NCI-H345 (cell line): ENCODE data around the gene MVD.

ENCODE experiments used
- DNase-seq: peaks from one replicate; lab custom pipeline; 2025; lab: John Stamatoyannopoulos, UW

The MVD gene

GRCh38 chr16:88640498-88641247 is 22.2 kb downstream of the MVD start:
- no peak for DNase-seq

- no peak for DNase-seq
These were observed 22.8 kb downstream of the MVD start for GRCh38 chr16:88640039-88640495.

- no peak for DNase-seq
These were observed 23.5 kb downstream of the MVD start for GRCh38 chr16:88639231-88640038.

DNA sequence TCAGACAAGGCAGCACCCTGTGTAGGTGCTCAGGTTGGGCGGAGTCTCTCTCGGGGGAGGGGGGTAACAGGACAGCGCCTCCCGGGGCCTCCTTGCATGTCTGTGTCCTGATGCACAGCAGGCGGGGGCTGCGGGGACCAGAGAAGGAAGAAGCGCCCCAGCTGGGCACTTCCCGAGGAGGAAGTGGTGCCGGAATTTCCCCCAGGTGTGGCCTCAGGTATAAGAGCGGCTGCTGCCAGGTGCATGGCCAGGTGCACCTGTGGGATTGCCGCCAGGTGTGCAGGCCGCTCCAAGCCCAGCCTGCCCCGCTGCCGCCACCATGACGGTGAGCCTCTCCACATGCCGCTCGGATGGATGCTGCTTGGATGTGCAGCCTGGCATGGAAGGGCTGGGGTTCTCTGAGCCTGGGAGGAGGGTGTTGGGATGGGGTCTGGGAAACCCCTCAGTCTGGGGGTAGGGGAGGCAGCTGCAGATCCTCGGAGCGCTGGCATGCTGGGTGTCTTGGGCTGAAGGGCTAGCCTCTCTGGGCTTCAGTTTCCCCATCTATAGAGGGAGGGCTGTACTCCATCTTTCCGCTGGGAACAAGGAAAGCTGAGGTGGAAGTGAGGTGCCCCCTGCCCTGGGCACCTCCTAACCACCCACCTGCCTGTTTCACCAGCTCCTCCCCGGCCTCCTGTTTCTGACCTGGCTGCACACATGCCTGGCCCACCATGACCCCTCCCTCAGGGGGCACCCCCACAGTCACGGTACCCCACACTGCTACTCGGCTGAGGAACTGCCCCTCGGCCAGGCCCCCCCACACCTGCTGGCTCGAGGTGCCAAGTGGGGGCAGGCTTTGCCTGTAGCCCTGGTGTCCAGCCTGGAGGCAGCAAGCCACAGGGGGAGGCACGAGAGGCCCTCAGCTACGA is 24.3 kb downstream of the MVD start, which contains the start of gene IL17C:
Gene IL17C (plus strand): TSS at position 250 of the 908 bp plus-strand sequence. CDS start 70 bp downstream, at position 320.
- peak; percentile 69 for DNase-seq

- DNase-seq, result no peak
These were observed 26.2 kb downstream of the MVD start for GRCh38 chr16:88636488-88637265.

GRCh38 chr16:88635671-88636319 is 27.1 kb downstream of the MVD start:
- DNase-seq, result peak; percentile 68

- no peak for DNase-seq
These were observed 27.8 kb downstream of the MVD start for GRCh38 chr16:88634994-88635670.

DNA sequence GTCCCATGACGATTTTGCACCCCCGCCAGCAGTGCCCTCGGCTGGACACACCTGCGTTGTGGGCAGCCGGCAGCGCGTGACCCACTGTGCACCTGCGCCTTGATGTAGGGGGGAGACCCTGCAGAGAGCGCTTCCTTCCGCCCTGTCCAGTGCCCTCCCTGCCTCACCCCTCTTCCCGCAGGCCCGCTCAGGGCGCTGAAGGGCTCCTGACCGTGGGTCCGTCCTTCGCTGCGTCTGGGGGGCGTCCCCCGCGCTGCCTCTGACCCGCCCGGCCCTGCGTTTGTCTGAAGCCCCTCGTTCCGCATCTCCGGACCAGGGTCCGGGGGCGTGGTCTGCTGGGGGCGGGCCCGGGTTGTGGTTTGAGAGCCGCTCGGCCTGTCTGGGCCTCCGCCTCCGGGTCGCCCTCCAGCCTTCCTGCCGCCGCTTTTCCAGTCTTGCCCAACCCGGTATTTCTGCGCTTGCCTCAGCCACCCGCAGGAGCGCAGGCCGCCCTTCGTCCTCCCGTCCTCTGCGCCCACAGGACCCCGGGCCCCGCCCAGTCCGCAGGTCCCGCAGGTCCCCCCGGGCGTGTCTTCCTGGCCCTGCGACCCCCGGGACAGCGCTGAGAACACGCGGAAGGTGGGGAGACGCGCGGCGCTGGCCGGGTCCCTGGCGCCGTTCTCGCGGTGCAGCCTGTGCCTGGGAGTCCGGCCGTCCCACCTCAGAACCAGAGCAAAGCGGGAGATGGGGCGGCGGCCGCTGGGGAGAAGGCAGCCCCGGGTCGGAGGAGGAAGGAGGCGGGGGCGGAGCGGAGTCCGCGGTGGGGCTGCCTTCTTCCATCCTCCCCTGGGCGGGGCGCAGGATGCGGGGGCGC is 28.5 kb downstream of the MVD start:
- DNase-seq, result no peak

DNA sequence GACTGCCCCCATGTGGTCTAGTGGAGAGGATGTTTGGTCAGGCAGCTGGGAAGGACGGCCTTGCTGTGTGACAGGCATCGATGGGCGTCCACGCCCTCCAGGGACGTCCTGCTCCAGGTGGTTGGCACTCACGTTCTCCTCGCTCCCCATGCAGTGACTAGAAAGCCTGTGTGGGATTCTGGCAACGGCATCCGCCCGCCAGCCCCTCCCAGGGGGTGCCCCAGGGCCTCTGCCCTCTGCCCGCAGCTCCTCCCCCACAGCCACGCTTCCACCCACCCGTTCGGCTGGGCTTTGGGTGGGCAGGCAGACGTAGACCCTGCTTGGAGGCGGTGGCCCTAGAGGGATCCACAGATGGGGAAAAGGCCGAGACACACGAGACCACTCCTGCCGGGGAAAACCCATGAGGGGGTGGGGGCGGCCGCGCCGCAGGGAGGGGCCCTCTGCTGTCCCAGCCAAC is 29.2 kb downstream of the MVD start:
- DNase-seq, result peak; percentile 15

- DNase-seq, result no peak
These were observed 30.3 kb downstream of the MVD start for GRCh38 chr16:88632587-88632930.

DNA sequence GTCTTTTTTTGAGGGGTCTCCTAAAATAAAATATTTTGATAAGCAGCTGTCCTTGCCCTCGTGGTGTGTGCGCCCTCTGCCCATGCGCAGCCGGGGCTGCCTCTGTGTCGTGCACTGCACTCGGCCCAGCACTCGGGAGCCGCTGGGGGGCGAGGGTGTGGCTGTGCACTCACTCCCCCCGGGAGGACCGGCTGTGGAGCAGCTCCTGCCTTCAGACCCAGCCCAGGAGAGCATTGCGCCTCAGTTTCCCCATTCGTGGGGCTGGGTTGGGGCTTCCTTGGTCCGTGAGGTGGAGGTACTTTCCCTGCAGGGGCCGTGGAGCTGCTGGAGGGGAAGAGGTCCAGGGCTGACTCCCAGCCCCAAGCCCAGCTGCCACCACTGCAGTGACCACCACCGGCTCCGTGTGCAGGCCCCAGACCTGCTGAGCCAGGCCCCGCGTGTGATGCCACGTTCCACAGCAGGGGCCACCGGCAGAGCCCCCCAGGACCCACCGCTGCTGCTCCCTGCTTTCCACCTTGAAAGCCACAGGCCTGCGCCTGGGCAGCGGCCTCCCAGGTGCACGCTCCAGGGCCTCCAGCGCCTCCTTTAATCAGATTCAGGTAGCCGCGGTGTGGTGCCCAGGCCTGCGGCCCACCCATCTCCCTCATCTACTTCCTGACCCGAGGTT is 30.8 kb downstream of the MVD start:
- DNase-seq, result no peak

DNA sequence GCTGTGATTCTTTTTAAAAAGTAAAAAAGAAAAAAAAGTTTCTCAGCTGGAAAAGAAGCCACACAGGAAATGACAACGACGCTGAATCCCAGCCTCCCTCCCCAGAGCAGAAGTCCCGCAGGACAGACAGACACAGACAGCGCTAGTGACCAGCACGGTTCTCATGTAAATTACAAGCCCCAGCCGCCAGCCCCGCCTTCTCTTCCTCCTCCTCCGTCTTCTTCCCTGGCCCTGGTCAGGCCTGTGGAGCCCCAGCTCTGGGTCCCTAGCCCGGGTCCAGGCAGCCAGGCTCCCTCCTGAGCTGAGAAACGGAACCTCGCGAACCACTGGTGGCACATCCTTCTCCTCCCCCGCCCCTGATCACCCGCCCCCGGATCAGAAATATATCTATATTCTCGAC is 31.5 kb downstream of the MVD start:
- no peak for DNase-seq

DNA sequence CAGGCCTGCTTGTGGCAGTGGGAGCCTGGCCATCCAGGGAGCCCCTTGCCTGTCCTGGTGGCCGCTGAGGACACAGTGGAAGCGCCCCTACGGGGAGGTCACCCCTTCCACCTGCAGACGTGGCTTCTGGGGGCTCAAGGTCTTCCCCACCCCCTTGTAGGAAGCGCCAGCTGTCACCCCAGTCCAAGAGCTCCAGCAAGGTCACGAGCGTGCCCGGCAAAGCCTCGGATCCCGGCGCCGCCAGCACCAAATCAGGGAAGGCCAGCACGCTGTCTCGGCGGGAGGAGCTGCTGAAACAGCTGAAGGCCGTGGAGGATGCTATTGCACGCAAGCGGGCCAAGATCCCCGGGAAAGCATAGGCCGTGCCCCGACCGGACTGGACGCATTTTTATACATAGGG is 31.9 kb downstream of the MVD start:
- no peak for DNase-seq

- no peak for DNase-seq
These were observed 32.5 kb downstream of the MVD start for GRCh38 chr16:88630433-88630832.

- no peak for DNase-seq
These were observed 33.1 kb downstream of the MVD start for GRCh38 chr16:88629835-88630234.

DNA sequence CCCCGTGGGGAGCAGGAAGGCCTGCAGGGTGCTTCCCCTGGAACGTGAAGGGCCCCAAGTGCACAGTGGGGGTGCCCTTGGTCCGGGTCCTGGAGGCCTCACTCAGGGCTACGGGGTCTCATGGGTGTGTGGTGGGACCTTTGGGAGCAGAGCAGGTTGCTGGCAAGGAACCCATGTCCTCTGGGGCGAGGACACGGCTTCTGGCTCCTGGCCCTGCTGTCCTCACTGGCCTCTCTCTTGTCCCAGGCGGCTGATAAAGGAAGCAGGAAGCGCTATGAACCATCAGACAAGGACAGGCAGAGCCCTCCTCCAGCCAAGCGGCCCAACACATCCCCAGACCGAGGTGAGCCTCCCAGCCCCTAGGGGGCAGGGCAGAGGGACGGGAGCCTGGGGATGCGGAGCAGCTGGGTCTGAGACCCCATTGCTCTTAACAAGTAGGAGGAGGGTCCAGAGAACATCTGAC is 34.3 kb downstream of the MVD start:
- DNase-seq, result no peak

GRCh38 chr16:88627531-88628411 is 35.1 kb downstream of the MVD start:
- DNase-seq, result no peak

DNA sequence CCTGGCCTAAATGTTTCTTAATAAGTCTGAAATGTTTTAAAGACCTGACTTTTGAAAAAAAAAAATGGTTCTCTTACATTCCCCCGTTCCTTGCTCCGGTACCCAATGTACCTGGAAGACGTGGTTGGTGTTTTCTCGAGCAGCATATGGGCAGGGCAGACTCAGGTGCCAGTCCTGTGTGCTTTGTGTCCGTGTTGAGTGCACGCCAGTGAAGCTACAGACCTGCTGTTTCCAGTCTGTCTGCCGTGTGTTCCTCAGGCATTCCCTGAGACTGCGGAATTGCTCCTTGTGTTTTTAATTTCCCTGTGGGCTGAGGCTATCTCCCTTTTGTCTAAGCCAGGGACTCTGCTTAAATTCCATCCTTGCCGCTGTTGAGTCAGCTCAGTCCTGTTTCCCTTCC is 36.2 kb downstream of the MVD start:
- no peak for DNase-seq
